A673 (cell line): ENCODE results near the gene CYP4F8. TPM values are rescaled to one million over a fixed set of nuclear protein-coding genes. Genes with fewer than 3 reads are reported as not detected.
"Not testable (repeated sequence)": the region's sequence is repeated elsewhere in the genome, so short reads cannot be mapped to it uniquely, and the experiment has no call there.

ENCODE experiments used
- BruUV-seq: library from RNA; stranded (reverse); fragments of 400-500 nt; replicated peaks from 2 replicates; lab custom pipeline; 2021; lab: Mats Ljungman, UMichigan
- CTCF ChIA-PET: fragments of 300-600 bp; sonication (Branson Sonifier 250); formaldehyde crosslinking; loops from one replicate; lab custom pipeline; 2022; ENCODE audit warnings: antibody characterized with exemption; lab: Charles Lee
- POLR2A ChIA-PET: fragments of 300-600 bp; sonication (Branson Sonifier 250); formaldehyde crosslinking; loops from one replicate; lab custom pipeline; 2022; ENCODE audit warnings: antibody characterized with exemption; ENCODE audit not compliant: low non-redundant PET; lab: Charles Lee
- DNase-seq: peaks from one replicate; pipeline ENCODE4 v3.0.0-alpha.2; 2015; ENCODE audit warnings: low spot score
- H3K27ac ChIP-seq: fragments of 200-600 bp; sonication (generic); 2 replicates; pipeline ENCODE4 v1.5.1; 2016; ENCODE audit warnings: mixed run types, low read depth, mild to moderate bottlenecking, mixed read lengths, antibody characterized with exemption, low read length; ENCODE audit not compliant: poor library complexity, severe bottlenecking
- H3K27me3 ChIP-seq: fragments of 200-600 bp; sonication (generic); replicated peaks from 2 replicates; pipeline ENCODE4 v1.6.1; 2017; ENCODE audit warnings: mixed run types, low read depth, mild to moderate bottlenecking, mixed read lengths, antibody characterized with exemption, low read length; ENCODE audit not compliant: insufficient read depth, poor library complexity
- H3K36me3 ChIP-seq: fragments of 200-600 bp; sonication (generic); 2 replicates; pipeline ENCODE4 v1.6.1; 2016; ENCODE audit warnings: mixed run types, mild to moderate bottlenecking, mixed read lengths, antibody characterized with exemption, low read length; ENCODE audit not compliant: insufficient read depth, poor library complexity, severe bottlenecking
- H3K4me1 ChIP-seq: fragments of 200-600 bp; sonication (generic); 2 replicates; pipeline ENCODE4 v1.6.1; 2017; ENCODE audit warnings: mixed run types, mild to moderate bottlenecking, mixed read lengths, antibody characterized with exemption, low read length; ENCODE audit not compliant: insufficient read depth, poor library complexity, severe bottlenecking
- H3K4me3 ChIP-seq: fragments of 200-600 bp; sonication (generic); 2 replicates; pipeline ENCODE4 v1.5.1; 2016; ENCODE audit warnings: low read depth, mixed run types, mild to moderate bottlenecking, mixed read lengths, low read length; ENCODE audit not compliant: poor library complexity, severe bottlenecking
- H3K9me3 ChIP-seq: fragments of 200-600 bp; sonication (generic); 2 replicates; pipeline ENCODE4 v1.6.1; 2016; ENCODE audit warnings: mixed run types, low read depth, mild to moderate bottlenecking, mixed read lengths, antibody characterized with exemption, low read length; ENCODE audit not compliant: poor library complexity, severe bottlenecking
- EZH2 ChIP-seq: fragments of 200-600 bp; sonication (generic); IDR thresholded peaks from 2 replicates; pipeline ENCODE4 v1.6.1; 2017; ENCODE audit warnings: borderline replicate concordance, low read depth, mild to moderate bottlenecking, mixed read lengths, antibody characterized with exemption, low read length; ENCODE audit not compliant: poor library complexity, severe bottlenecking
- intact Hi-C: fragments of 100-400 bp; cut with micrococcal nuclease; formaldehyde crosslinking; loops from one replicate; pipeline ENCODE4 v1.10.0; 2022; ENCODE audit not compliant: unreplicated experiment
- total RNA-seq: library from RNA; stranded (reverse); gene quantifications from 2 replicates; pipeline ENCODE4 v1.2.3, GENCODE V29; 2021
- TF ChIP-seq, protein P1 (sequence below): fragments of 300-800, 200-600 bp; sonication (generic); conservative IDR thresholded peaks from 2 replicates; pipeline ENCODE4 v1.5.1; 2017; ENCODE audit warnings: low read depth, mild to moderate bottlenecking, antibody characterized with exemption, low read length, moderate library complexity, mixed read lengths

The CYP4F8 gene
- total RNA-seq, 1 experiment from 2014 or later = not detected

DNA sequence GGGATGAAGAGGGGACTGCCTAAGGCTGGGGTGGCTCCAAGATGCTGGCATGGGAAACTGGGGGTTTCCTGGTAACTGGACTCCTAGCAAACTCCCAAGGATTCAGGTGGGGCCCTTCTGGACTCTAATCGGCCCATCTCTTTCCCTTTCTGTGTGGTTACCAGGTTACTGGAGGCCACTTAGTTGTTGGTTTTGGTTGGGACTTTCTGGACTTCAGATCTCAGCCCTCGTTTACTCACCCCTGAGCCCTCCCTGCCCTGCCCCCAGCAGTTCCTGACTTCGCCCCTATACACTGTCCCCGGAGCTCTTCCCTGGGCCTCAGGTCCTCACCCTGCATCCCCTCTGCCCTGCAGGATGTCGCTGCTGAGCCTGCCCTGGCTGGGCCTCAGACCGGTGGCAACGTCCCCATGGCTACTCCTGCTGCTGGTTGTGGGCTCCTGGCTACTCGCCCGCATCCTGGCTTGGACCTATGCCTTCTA lies 58.2 kb downstream of the CYP4F8 start:
- ChIA-PET POLR2A (no interaction called here), CTCF (no interaction called here)
- no peak overlapping the region for H3K27ac ChIP-seq
- intact Hi-C loops = no loop called here
- TF ChIP-seq EZH2 = no peak
- TF ChIP-seq, protein P1, sequence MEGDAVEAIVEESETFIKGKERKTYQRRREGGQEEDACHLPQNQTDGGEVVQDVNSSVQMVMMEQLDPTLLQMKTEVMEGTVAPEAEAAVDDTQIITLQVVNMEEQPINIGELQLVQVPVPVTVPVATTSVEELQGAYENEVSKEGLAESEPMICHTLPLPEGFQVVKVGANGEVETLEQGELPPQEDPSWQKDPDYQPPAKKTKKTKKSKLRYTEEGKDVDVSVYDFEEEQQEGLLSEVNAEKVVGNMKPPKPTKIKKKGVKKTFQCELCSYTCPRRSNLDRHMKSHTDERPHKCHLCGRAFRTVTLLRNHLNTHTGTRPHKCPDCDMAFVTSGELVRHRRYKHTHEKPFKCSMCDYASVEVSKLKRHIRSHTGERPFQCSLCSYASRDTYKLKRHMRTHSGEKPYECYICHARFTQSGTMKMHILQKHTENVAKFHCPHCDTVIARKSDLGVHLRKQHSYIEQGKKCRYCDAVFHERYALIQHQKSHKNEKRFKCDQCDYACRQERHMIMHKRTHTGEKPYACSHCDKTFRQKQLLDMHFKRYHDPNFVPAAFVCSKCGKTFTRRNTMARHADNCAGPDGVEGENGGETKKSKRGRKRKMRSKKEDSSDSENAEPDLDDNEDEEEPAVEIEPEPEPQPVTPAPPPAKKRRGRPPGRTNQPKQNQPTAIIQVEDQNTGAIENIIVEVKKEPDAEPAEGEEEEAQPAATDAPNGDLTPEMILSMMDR = no peak
- BruUV-seq = no TSS peak
- no peaks in the 10 kb centered on the region for H3K9me3 ChIP-seq
- no peaks in the 10 kb centered on the region for H3K27me3 ChIP-seq
- H3K36me3 ChIP-seq = no peaks in the 10 kb centered on the region
- DNase-seq = no peak
- H3K4me1 ChIP-seq = no peaks in the 10 kb centered on the region
- no peak overlapping the region for H3K4me3 ChIP-seq

DNA sequence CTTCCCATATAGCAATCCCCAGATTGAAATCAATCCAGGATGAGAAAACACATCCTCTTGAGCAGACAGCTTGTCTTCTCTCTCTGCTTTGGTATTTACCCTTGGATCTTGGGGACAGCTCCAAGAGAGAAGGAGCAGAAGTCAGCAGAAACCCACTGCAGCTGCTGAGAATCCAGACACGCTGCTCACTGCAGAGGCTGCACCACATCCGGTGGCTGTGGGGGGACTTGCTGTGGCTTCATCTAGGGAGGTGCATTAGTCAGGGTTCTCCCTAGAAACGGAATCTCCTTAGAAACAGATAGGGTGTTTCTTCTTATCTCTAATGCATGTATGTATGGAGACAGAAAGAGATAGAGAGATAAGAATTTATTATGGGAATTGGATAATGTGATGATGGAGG lies 60.5 kb downstream of the CYP4F8 start:
- H3K4me1 ChIP-seq = no peaks in the 10 kb centered on the region
- ChIA-PET CTCF (no interaction called here), POLR2A (no interaction called here)
- BruUV-seq = no TSS peak
- H3K9me3 ChIP-seq = no peaks in the 10 kb centered on the region
- TF ChIP-seq, protein P1 = no peak
- no peak for TF ChIP-seq EZH2
- H3K27me3 ChIP-seq = no peaks in the 10 kb centered on the region
- no peak overlapping the region for H3K4me3 ChIP-seq
- intact Hi-C loops = loop anchor here (1.0 kb wide), 1 partner anchor 102 kb away; no protein-coding TSS in a partner anchor
- no peaks in the 10 kb centered on the region for H3K36me3 ChIP-seq
- no peak overlapping the region for H3K27ac ChIP-seq
- DNase-seq = no peak

DNA sequence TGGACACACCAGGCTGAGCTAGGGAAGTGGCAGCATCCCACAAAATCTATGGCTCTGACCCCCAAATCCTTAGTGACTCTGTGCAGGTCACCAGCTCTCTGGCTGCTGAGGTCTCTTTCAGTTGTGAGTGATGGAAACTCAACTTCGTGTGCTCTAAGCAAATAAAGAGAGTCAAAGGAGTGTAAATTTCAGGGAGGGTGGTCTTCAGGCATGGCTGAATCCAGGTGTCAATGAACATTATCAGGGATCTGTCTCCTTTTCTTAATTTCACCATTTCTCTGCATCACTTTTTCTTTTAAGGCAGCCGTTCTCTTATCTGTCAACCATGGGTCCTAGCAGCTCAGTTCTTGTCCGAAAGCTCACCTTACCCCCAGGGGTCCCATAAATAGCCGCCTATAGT lies 64.1 kb downstream of the CYP4F8 start:
- Histone ChIP-seq H3K36me3 (no peaks in the 10 kb centered on the region), H3K9me3 (no peaks in the 10 kb centered on the region), H3K27me3 (no peaks in the 10 kb centered on the region), H3K27ac (no peak overlapping the region), H3K4me3 (no peak overlapping the region), H3K4me1 (no peaks in the 10 kb centered on the region)
- intact Hi-C loops = no loop called here
- POLR2A ChIA-PET = no interaction called here
- BruUV-seq = no TSS peak
- no peak for TF ChIP-seq EZH2
- TF ChIP-seq, protein P1 = no peak
- CTCF ChIA-PET = no interaction called here
- no peak for DNase-seq

DNA sequence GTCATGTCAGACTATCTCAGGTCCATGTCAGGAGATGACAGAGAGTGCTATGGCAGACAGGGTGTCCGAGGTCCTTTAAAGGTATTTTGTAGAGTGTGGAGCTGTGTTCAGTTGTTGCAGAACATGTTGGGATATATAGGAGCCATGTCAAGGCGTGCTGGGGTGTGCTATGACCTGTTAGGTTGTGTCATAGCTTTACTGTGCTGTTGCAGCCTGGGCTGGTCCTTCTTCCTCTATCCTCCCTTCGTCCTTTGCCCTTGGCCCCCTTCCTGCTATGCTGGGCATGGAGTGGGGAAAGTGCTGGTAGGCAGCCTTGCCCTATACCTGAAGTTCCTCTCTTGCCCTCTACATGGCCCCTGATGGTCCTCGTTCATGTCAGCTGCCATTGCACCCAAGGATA lies 64.8 kb downstream of the CYP4F8 start:
- H3K27ac ChIP-seq, BruUV-seq, H3K4me1 ChIP-seq, H3K27me3 ChIP-seq, H3K9me3 ChIP-seq, H3K4me3 ChIP-seq, H3K36me3 ChIP-seq, intact Hi-C loops, POLR2A ChIA-PET, DNase-seq, CTCF ChIA-PET: not testable (repeated sequence)
